ENCODE results near the gene CST5. TPM values are rescaled to one million over a fixed set of nuclear protein-coding genes. Genes with fewer than 3 reads are reported as not detected.
"Not testable (repeated sequence)": the region's sequence is repeated elsewhere in the genome, so short reads cannot be mapped to it uniquely, and the experiment has no call there.

The CST5 gene
- polyA plus RNA-seq (ENCODE audit: insufficient read length) = 0.18 TPM
- long read RNA-seq, donor 1 = 0 reads
- long read RNA-seq, donor 2 = 0 reads
- long read RNA-seq, donor 3 = 0 reads
- long read RNA-seq, donor 4 = 0 reads
- long read RNA-seq, donor 5 = 0 reads
- long read RNA-seq, donor 6 = 0 reads
- long read RNA-seq, donor 7 = 0 reads
- long read RNA-seq, donor 8 = 0 reads

- no peak for DNase-seq
Measured at GRCh38 chr20:23879328-23879798, at the start of gene CST5. CST5 (minus strand) TSS chr20:23879748; CDS start chr20:23879676, 72 bp downstream.

DNA sequence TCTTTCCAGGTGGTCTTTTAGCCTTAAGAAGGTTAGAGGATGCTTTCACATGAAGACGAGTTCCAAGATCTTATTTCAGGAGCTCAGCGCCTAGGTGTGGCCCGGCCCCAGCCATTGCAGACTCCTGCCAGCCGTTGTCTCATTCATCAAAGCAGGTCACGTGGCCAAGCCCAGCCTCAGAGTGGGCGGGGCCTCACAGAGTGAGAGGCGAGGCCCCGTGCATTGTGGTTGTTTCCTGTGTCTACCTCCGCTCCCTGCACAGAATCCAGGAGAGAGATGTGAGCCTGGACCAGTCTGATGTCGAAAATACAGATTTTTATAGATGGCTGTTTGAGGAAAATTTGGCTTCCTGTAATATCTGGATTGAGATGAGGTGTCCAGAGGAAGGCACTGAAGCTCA lies 49.2 kb upstream of the CST5 start:
- no peak for DNase-seq

GRCh38 chr20:23928353-23928752 lies 48.8 kb upstream of the CST5 start:
- no peak for DNase-seq

DNA sequence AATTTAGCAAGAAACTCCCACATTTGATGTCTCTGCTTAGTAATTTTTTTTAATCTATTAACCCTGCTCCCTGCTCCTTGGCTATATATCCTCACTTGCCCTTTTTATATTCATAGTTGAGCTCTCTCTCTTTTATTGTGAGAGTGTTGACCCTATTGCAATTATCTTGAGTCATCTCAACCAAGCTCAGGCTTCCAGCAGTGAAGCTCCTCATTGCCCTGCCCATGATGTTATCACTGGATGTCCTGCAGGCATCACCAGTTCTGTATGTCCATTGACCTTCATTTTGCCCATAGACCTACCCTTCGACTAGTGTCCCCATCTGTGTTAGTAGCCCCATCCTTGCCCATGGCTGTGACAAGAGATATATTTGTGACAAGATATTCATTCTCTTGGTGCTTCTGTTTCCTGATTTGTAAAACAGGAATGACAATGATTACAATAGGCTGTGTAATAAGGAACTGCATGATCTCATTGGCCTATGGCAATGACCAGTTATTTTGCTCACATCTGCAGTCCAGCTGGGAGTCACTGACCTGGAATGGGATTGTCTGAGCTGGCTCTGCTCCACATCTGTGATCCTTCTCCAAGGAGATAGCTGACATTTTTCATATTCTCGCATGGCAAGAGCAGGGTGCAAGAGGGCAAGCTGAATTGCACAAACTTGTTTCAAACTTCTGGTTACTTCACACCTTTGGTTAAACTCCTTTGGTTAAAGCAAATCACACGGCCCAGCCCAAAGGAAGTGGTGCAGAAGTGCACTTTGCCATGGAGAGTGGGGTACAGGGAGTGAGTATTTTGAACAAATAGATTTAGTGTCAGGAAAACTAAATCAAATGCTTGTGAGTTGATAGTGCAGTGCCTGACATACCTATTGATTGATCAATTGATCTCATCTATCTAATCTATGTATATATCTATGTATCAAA lies 47.7 kb upstream of the CST5 start:
- DNase-seq = no peak

DNA sequence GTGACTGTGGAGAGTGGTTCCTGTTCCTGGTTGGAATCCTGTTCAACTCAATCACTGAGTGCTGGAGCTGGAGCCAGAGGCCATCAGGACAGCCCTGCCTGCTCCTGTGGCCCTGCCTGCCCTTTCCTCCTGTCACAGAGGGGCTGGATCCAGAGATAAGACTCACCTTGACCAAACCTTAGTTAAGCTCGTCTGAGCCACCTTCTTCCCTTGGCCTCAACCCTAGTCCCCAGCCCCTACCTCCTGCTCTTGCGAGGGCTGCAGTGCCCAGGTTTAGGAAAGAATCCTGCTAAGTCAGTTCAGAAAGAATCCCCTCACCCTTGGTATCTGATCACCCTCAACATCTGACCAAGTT lies 47.0 kb upstream of the CST5 start:
- no peak for DNase-seq

DNA sequence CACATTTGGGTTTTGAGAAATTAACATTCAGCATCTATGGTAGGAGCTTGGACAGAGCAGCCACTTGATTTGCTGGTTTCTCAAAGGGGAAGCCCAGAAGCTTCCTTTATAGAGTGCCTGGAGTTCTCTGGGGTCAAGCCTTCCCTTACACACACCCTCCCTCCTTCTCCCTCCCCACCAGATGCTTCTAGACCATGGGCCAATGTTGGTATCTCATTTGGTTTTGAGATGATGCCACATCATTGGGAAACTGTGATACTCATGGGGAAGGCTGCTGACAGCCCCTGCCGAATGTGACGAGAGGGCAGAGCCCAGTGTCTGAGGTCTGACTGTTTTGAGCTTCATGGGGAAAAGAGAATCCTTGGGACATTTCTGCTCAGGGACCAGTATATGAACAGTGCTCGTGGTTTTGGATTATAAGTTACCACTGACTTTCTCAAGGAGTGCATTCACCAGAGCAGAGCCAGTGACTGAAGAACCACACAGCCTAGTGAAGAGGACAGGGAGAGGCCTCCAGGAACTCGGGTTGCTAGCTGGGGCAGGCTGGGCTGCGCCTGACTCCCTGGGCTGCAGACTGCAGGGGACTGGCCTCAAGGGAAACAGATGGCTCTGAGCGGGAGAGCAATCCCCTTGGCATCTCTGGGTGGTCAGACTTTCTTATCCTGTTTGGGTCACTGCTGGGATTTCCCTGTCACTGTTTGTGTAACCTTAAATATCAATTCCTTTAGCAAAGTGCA lies 46.4 kb upstream of the CST5 start:
- no peak for DNase-seq

- no peak for DNase-seq
Measured at GRCh38 chr20:23924751-23925150, 45.2 kb upstream of the CST5 start.

DNA sequence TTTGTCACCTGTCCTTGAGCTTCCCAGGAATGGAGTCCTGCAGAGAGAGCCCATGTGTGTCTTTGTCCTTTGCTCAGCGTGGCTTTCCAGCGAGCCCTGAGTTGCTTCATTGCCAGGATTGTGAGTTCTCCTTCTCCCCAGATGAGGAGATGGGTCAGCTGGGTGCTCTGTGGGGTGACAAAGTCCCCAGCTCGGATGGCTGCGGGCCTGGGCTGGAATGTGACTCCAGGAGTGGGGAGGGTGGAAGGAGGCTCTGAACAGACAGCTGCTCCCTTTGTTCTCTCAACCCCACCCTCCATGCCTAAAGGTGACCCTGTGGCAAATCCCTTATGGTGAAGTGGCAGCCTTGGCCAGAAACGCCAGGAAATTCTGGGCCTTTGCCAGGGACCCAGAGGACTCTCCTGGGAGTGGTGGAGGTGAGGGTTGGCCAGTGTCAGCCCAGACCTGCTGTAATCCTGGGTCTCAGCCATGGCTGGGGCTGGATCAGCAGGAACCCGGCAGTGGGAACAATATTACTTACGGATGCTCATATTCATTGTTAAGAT lies 44.4 kb upstream of the CST5 start:
- no peak for DNase-seq

- no peak for DNase-seq
Measured at GRCh38 chr20:23923311-23923710, 43.8 kb upstream of the CST5 start.

- no peak for DNase-seq
Measured at GRCh38 chr20:23920408-23921325, 41.1 kb upstream of the CST5 start.

- no peak for DNase-seq
Measured at GRCh38 chr20:23918896-23919295, 39.3 kb upstream of the CST5 start.

DNA sequence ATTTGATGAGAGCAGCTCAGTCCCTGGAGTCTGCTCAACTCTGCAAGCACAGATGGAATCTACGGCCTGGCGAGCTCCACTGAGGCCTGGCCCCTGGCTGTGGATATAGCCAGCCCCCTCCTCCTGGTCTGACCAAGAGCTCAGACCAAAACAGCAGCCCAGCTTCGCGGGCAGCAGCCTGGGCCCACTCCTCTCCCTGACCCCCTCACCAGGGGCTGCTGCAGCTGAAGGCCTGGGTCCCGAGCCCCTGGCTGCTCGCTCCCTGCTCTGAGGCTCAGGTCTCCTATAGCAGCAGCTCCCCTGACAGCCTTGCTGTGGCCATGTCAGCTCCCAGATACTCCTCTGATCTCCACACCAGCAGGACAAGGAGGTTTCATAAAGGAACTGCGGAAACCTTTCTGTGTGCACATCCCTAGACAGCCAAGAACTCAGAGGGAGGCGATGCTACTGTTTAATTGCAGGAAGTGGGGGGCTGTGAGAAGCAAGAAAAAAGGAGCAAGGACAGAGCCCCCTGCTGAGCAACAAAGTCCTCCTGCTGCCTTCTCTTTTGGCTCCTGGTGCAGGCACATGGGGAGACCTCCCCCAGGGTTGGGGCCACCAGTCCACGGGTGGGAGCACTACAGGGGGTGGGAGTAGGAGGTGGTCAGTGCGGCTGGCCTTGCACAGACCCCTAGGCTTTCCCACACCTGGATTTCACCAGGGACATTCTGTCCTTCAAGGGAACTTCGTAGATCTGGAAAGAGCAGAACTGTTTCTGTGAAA lies 38.7 kb upstream of the CST5 start:
- DNase-seq = no peak

GRCh38 chr20:23917024-23917725 lies 37.6 kb upstream of the CST5 start:
- no peak for DNase-seq

GRCh38 chr20:23915844-23916243 lies 36.3 kb upstream of the CST5 start:
- DNase-seq = no peak

DNA sequence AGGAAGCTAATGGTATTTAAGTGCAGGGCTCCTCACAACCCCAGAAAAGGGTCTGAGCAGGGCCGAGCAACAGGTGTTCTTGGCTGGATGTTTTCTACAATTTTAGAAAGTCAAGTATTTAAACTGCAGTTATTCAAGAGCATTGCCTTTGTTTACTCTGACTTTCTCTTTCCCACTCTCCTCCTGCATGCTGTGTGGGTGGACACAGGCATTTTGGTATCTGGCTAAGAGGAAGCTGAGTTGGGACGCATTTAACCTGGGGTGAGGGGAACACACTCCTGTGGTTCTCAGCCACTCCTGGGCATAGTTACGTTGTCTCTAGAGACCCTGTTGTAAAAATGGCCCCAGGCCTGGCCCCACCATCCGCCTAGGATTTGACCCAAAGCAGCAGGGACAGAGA lies 34.9 kb upstream of the CST5 start:
- not testable (repeated sequence) for DNase-seq

DNA sequence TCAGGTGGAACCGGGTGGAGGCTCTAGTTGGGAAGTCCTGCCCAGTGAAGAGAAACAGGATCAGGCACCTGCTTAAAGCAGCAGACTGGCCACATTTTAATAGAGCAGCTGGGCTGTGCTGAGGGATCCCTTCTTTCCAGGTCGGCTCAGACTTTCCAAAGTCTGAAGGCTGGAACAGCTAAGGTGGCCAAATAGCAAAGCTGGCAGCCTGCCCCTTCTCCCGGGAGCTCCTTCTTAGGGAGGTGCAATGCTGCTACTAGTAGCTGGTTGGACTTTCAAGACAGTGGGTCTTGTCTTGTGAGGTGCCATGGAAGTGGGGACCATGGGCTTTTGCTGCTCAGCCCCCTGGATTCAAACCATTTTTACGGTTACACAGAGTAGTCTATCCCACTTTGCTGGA lies 30.7 kb upstream of the CST5 start:
- no peak for DNase-seq

DNA sequence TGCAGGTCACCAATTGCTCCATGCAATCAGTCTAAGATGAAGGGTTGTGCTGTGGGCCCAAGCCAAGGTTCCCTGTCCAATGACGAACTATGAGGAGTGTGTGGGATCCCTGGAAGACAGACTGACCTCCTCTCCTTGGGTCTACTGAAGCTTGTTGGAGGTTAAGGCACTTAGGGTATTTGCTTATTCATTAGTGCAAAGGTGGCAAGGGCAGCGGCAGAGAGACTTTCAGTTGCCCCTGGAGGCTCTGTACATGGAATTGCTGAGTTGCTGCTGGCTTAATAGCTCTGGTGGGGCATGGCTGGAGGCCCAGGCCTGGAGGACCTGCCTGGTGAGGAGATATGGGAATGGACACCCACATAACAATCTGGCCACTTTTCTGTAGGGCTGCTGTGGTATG lies 29.8 kb upstream of the CST5 start:
- DNase-seq = no peak

DNA sequence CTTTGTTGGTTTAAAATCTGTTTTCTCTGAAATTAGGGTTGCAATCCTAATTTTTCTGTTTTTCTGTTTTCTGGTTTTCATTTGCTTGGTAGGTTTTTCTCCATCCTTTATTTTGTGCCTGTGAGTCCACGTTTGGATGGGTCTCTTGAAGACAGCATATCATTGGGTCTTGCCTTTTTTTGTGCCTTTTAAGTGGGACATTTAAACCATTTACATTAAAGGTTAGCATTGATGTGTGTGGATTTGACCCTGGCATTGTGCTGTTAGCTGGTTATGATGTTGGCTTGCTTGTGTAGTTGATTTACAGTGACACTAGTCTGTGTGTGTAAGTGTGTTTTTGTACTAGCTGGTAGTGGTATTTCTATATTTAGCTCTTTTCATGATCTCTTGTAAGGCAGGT lies 28.0 kb upstream of the CST5 start:
- no peak for DNase-seq

- not testable (repeated sequence) for DNase-seq
Measured at GRCh38 chr20:23902396-23902795, 22.8 kb upstream of the CST5 start.

- not testable (repeated sequence) for DNase-seq
Measured at GRCh38 chr20:23890867-23891266, 11.3 kb upstream of the CST5 start.

Data from left kidney (tissue), 8 donors.